ENCODE measurements around the gene CAMK2A.

The CAMK2A gene

GRCh38 chr5:150218693-150219035, 70.9 kb downstream of the CAMK2A start:
- H3K9me3 Mint-ChIP-seq: no peaks in the 10 kb centered on the region
- H3K27ac Mint-ChIP-seq: no peak overlapping the region
- H3K36me3 Mint-ChIP-seq (ENCODE audit: low read depth): no peaks in the 10 kb centered on the region
- no peaks in the 10 kb centered on the region for H3K4me1 Mint-ChIP-seq (ENCODE audit: low read depth)
- H3K27me3 Mint-ChIP-seq: peaks cover 5% of the 10 kb centered on the region
- H3K4me3 Mint-ChIP-seq: no peak overlapping the region

GRCh38 chr5:150217873-150218692, 71.5 kb downstream of the CAMK2A start:
- no peak overlapping the region for H3K4me3 Mint-ChIP-seq
- H3K36me3 Mint-ChIP-seq (ENCODE audit: low read depth): no peaks in the 10 kb centered on the region

GRCh38 chr5:150217038-150217437, 72.5 kb downstream of the CAMK2A start:
- Mint-ChIP-seq H3K9me3 (no peaks in the 10 kb centered on the region), H3K4me1 (ENCODE audit: low read depth) (no peaks in the 10 kb centered on the region), H3K27ac (no peak overlapping the region), H3K27me3 (peaks cover 5% of the 10 kb centered on the region), H3K4me3 (no peak overlapping the region), H3K36me3 (ENCODE audit: low read depth) (no peaks in the 10 kb centered on the region)

More at GRCh38 chr5:150217873-150218692, 71.5 kb downstream of the CAMK2A start:
- H3K27ac Mint-ChIP-seq: no peak overlapping the region
- H3K9me3 Mint-ChIP-seq: no peaks in the 10 kb centered on the region
- H3K4me1 Mint-ChIP-seq (ENCODE audit: low read depth): no peaks in the 10 kb centered on the region
- H3K27me3 Mint-ChIP-seq: peaks cover 5% of the 10 kb centered on the region

GRCh38 chr5:150215979-150216944, 73.3 kb downstream of the CAMK2A start:
- no peak overlapping the region for H3K27ac Mint-ChIP-seq
- H3K27me3 Mint-ChIP-seq: peaks cover 5% of the 10 kb centered on the region
- no peaks in the 10 kb centered on the region for H3K9me3 Mint-ChIP-seq
- no peaks in the 10 kb centered on the region for H3K4me1 Mint-ChIP-seq (ENCODE audit: low read depth)
- no peak overlapping the region for H3K4me3 Mint-ChIP-seq
- no peaks in the 10 kb centered on the region for H3K36me3 Mint-ChIP-seq (ENCODE audit: low read depth)

GRCh38 chr5:150214289-150214688, 75.3 kb downstream of the CAMK2A start:
- H3K36me3 Mint-ChIP-seq (ENCODE audit: low read depth): no peaks in the 10 kb centered on the region
- peaks cover 5% of the 10 kb centered on the region for H3K27me3 Mint-ChIP-seq
- H3K27ac Mint-ChIP-seq: no peak overlapping the region
- H3K9me3 Mint-ChIP-seq: no peaks in the 10 kb centered on the region
- peaks cover 2% of the 10 kb centered on the region for H3K4me1 Mint-ChIP-seq (ENCODE audit: low read depth)
- no peak overlapping the region for H3K4me3 Mint-ChIP-seq

- Mint-ChIP-seq H3K4me1 (ENCODE audit: low read depth) (peaks cover 9% of the 10 kb centered on the region), H3K36me3 (ENCODE audit: low read depth) (no peaks in the 10 kb centered on the region), H3K9me3 (no peaks in the 10 kb centered on the region), H3K27me3 (peaks cover 5% of the 10 kb centered on the region), H3K27ac (no peak overlapping the region), H3K4me3 (no peak overlapping the region)
These were observed 76.0 kb downstream of the CAMK2A start for GRCh38 chr5:150213530-150213929.

- no peak overlapping the region for H3K27ac Mint-ChIP-seq
- no peaks in the 10 kb centered on the region for H3K9me3 Mint-ChIP-seq
- no peaks in the 10 kb centered on the region for H3K36me3 Mint-ChIP-seq (ENCODE audit: low read depth)
- peaks cover 16% of the 10 kb centered on the region for H3K4me1 Mint-ChIP-seq (ENCODE audit: low read depth)
- H3K4me3 Mint-ChIP-seq: no peak overlapping the region
- H3K27me3 Mint-ChIP-seq: peaks cover 10% of the 10 kb centered on the region
These were observed 78.2 kb downstream of the CAMK2A start for GRCh38 chr5:150211156-150212030.

- no peak overlapping the region for H3K4me3 Mint-ChIP-seq
- H3K9me3 Mint-ChIP-seq: no peaks in the 10 kb centered on the region
- no peak overlapping the region for H3K27ac Mint-ChIP-seq
- H3K4me1 Mint-ChIP-seq (ENCODE audit: low read depth): peaks cover 16% of the 10 kb centered on the region
- H3K36me3 Mint-ChIP-seq (ENCODE audit: low read depth): no peaks in the 10 kb centered on the region
- H3K27me3 Mint-ChIP-seq: peaks cover 10% of the 10 kb centered on the region
These were observed 78.9 kb downstream of the CAMK2A start for GRCh38 chr5:150210644-150211043.

- H3K4me3 Mint-ChIP-seq: peak overlapping the region; percentile 32
- no peaks in the 10 kb centered on the region for H3K36me3 Mint-ChIP-seq (ENCODE audit: low read depth)
These were observed 80.4 kb downstream of the CAMK2A start for GRCh38 chr5:150209099-150209635.

GRCh38 chr5:150208187-150209098, 81.1 kb downstream of the CAMK2A start:
- no peak overlapping the region for H3K27ac Mint-ChIP-seq
- peaks cover 16% of the 10 kb centered on the region for H3K4me1 Mint-ChIP-seq (ENCODE audit: low read depth)
- peaks cover 10% of the 10 kb centered on the region for H3K27me3 Mint-ChIP-seq
- no peak overlapping the region for H3K4me3 Mint-ChIP-seq
- no peaks in the 10 kb centered on the region for H3K9me3 Mint-ChIP-seq
- no peaks in the 10 kb centered on the region for H3K36me3 Mint-ChIP-seq (ENCODE audit: low read depth)

More at GRCh38 chr5:150209099-150209635, 80.4 kb downstream of the CAMK2A start:
- H3K27me3 Mint-ChIP-seq: peaks cover 10% of the 10 kb centered on the region
- peaks cover 16% of the 10 kb centered on the region for H3K4me1 Mint-ChIP-seq (ENCODE audit: low read depth)
- no peak overlapping the region for H3K27ac Mint-ChIP-seq
- no peaks in the 10 kb centered on the region for H3K9me3 Mint-ChIP-seq

GRCh38 chr5:150206779-150207115, 82.8 kb downstream of the CAMK2A start:
- no peaks in the 10 kb centered on the region for H3K36me3 Mint-ChIP-seq (ENCODE audit: low read depth)
- peaks cover 10% of the 10 kb centered on the region for H3K27me3 Mint-ChIP-seq
- peaks cover 16% of the 10 kb centered on the region for H3K4me1 Mint-ChIP-seq (ENCODE audit: low read depth)
- H3K27ac Mint-ChIP-seq: no peak overlapping the region
- H3K4me3 Mint-ChIP-seq: no peak overlapping the region
- H3K9me3 Mint-ChIP-seq: no peaks in the 10 kb centered on the region

- peaks cover 10% of the 10 kb centered on the region for H3K27me3 Mint-ChIP-seq
- H3K9me3 Mint-ChIP-seq: no peaks in the 10 kb centered on the region
- no peaks in the 10 kb centered on the region for H3K36me3 Mint-ChIP-seq (ENCODE audit: low read depth)
- no peak overlapping the region for H3K4me3 Mint-ChIP-seq
- H3K27ac Mint-ChIP-seq: no peak overlapping the region
- H3K4me1 Mint-ChIP-seq (ENCODE audit: low read depth): peaks cover 16% of the 10 kb centered on the region
These were observed 83.3 kb downstream of the CAMK2A start for GRCh38 chr5:150206098-150206778.

- Mint-ChIP-seq H3K4me3 (no peak overlapping the region), H3K27me3 (peaks cover 15% of the 10 kb centered on the region), H3K9me3 (no peaks in the 10 kb centered on the region), H3K36me3 (ENCODE audit: low read depth) (no peaks in the 10 kb centered on the region), H3K27ac (no peak overlapping the region), H3K4me1 (ENCODE audit: low read depth) (peaks cover 16% of the 10 kb centered on the region)
These were observed 85.0 kb downstream of the CAMK2A start for GRCh38 chr5:150204590-150204960.
